ENCODE data around the gene SEMG2.

SEMG2 gene, protein sequence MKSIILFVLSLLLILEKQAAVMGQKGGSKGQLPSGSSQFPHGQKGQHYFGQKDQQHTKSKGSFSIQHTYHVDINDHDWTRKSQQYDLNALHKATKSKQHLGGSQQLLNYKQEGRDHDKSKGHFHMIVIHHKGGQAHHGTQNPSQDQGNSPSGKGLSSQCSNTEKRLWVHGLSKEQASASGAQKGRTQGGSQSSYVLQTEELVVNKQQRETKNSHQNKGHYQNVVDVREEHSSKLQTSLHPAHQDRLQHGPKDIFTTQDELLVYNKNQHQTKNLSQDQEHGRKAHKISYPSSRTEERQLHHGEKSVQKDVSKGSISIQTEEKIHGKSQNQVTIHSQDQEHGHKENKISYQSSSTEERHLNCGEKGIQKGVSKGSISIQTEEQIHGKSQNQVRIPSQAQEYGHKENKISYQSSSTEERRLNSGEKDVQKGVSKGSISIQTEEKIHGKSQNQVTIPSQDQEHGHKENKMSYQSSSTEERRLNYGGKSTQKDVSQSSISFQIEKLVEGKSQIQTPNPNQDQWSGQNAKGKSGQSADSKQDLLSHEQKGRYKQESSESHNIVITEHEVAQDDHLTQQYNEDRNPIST
- 0 reads per million in 4 experiments for total RNA-seq

GRCh38 chr20:45221076-45221475 is at the start of gene SEMG2:
Gene SEMG2 (plus strand): TSS chr20:45221373. CDS start chr20:45221390, 17 bp downstream.
- no peak for DNase-seq

- DNase-seq = no peak
Measured at GRCh38 chr20:45173522-45173921, 47.7 kb upstream of the SEMG2 start.

DNA sequence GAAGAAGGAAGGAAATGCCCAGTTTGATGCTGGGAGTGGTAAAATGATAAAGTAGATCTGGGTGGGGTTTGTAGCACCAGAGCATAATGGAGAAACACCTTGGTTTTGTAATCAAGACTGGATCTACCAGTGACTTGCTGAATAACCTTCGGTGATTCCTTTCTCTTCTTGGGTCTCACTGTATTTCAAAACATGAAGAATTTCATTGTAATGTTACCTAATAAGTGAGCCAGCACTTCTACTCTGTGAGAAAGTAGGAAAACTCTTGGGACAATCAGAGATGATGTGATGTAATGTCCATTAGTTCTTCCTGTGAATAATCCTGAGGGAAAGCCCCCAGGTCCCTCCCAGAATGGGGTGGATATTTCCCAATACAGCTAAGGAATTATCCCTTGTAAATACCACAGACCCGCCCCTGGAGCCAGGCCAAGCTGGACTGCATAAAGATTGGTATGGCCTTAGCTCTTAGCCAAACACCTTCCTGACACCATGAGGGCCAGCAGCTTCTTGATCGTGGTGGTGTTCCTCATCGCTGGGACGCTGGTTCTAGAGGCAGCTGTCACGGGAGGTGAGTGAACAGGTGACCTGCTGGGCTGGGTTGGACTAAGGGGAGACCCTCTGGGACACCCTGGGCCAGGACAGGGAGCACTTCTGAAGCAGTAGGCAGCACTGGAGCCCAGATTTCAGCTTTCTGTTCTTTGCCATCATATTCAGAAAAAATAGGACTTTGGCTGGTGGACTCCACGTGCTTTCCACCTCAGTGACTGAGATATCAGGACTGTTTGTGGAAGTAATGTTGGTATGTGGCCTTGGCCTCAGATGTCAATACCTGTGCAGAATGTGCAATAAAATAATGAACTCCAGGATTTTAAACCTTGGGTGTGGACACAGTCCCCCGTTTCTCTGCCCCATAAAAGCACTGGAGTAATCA is 46.5 kb upstream of the SEMG2 start, which contains the start of gene PI3:
PI3 (plus strand) TSS at position 469 of the 931 bp plus-strand sequence; CDS start at position 490, 21 bp downstream.
- DNase-seq = no peak

GRCh38 chr20:45176526-45177267 is 44.5 kb upstream of the SEMG2 start:
- DNase-seq = no peak

DNA sequence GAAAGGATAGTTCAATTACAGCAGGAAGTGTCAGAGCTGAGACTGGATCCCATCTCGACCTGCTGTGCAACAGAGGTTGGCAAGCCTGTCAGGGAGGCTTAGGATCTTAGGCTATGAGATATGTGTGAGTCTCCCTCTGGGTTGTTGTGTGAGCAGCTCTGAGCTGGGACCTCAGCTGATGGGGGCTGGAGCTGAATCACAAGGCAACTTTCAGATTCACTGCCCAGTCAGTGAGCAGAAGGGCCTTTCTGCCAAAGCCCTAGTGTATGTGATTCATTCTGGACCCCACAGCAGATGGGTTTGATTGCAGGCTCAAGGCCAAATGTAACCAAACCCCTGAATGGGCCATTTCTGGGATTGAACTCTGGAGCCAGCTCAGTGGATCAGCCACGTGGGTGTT is 42.0 kb upstream of the SEMG2 start:
- no peak for DNase-seq

- DNase-seq = no peak
Measured at GRCh38 chr20:45181639-45182038, 39.5 kb upstream of the SEMG2 start.

DNA sequence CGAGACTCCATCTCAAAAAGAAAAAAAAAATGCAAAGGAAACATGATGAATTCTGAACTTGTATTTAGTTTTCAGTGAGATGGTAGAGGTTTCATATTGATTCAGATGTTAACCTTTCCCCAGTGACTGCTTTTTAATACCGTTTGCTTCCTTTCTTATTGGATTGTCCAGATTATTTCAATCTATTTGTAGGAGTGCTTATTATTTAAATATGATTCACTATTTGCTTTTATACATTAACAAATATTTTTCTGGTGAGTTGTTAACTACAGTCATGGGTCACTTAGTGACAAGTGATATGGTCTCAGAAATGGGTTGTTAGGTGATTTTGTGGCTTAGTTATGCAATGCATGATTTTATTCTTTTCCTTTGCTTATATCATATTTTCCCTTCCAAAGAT is 38.1 kb upstream of the SEMG2 start:
- no peak for DNase-seq

- no peak for DNase-seq
Measured at GRCh38 chr20:45187693-45188092, 33.5 kb upstream of the SEMG2 start.

GRCh38 chr20:45189067-45189609 is 32.0 kb upstream of the SEMG2 start:
- DNase-seq = no peak

DNA sequence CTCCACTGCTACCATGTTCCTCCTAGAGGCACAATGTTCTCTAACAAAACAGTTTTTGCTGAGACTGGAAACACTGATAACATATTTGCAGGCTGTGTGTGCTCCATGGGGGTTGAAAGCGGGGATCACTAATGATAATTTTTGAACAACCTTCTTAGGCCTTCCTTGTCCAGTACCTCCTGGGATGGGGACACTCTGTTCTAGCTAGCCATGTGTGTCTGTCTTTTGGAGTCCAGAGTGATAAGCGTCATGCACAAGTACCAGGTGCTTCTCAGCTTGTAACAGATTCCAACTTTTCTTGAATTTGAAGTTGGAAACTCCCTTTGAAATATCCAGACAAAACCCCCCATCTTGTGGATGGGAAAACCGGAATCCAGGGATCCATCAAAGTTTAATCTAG is 31.3 kb upstream of the SEMG2 start:
- no peak for DNase-seq

- no peak for DNase-seq
Measured at GRCh38 chr20:45191926-45192325, 29.2 kb upstream of the SEMG2 start.

DNA sequence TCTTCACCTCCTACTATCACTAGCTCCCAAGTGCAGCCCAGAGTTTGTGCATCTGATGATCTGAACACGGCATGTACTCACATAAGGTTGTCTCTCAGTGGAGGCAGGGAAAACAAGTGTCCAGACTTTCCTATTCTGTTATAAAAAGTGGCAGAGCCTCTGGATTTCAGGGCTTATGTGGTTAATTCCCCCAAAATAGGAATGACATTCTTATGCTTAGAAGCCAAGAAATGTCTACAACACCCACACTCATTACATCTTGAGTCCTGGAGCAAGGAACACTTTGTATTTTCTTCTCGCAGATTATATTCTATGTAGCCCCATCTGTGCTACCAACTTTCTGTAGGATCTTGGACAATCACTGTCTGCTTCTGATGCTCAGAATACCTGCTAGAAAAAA is 27.8 kb upstream of the SEMG2 start:
- no peak for DNase-seq

DNA sequence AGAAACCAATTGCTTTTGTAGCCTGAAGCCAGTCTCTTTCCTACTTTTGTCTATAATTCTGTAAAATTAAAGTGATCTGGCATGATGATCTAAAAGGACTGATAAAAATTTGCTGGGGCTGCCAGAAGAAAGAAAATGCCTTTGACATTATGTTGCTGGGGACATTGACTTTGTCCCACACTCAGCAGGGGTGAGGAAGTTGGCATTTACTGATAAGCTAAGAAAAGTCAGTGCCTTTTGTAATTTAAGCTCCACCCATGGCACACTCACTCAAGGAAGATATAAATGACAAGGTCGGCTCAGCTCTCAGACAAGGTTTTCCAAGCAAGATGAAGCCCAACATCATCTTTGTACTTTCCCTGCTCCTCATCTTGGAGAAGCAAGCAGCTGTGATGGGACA is 14.4 kb upstream of the SEMG2 start, which contains the start of gene SEMG1:
SEMG1 (plus strand) TSS at position 309 of the 400 bp plus-strand sequence; CDS start at position 330, 21 bp downstream.
- DNase-seq = no peak

GRCh38 chr20:45209924-45210323 is 11.2 kb upstream of the SEMG2 start:
- no peak for DNase-seq

DNA sequence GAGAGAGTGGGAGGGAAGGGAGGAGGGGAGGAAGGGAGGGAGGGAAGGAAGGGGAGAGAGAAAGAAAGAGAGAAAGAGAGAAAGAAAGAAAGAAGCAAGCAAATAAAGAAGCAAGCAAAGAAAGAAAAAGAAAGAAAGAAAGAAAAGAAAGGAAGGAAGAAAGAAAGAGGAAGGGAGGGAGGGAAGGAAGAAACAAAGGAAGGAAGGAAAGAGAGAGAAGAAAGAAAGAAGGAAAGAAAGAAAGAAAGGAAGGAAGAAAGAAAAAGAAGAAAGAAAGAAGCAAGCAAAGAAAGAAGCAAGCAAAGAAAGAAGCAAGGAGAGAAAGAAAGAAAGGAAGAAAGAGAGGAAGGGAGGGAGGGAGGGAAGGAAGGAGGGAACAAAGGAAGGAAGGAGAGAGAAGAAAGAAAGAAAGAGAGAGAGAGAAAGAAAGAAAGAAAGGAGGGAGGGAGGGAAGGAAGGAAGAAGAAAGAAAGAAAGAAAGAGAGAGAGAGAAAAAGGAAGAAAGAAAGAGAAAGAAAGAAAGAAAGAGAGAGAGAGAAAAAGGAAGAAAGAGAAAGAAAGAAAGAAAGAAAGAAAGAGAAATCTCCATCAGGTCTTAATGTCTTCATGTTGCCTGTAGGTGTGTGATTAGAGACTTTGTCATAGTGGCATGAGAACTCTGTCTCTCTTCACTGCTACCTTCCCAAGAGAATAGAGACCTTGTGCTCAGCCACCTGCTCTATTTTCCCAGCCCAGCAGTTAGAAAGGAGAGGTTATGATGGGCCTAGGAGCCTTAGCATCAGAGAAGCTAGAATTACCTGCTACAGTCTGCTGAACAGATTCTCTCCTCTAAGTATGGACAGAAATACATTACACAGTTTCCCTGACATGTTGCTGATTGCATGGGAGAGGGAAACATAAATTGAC is 9.4 kb upstream of the SEMG2 start:
- DNase-seq = no peak

DNA sequence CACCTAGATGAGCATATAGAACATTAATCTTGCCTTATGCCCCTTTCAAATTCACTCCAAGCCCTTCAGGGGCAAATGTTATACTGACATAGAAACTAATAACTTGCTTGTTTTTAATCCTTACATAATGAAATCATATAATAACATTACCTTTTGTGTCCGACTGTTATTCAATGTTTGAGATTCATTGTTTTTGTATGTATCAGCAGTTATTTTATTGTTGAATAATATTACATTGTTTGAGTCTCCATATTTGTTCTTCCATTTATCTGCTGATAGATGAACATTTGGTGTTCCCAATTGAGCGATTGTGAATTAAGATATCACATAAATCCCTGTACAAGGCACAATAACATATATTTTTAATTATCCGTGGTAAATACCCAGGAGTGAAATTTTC is 8.3 kb upstream of the SEMG2 start:
- DNase-seq = no peak

- no peak for DNase-seq
Measured at GRCh38 chr20:45218124-45218523, 3.0 kb upstream of the SEMG2 start.

- DNase-seq = no peak
Measured at GRCh38 chr20:45218636-45219035, 2.5 kb upstream of the SEMG2 start.

DNA sequence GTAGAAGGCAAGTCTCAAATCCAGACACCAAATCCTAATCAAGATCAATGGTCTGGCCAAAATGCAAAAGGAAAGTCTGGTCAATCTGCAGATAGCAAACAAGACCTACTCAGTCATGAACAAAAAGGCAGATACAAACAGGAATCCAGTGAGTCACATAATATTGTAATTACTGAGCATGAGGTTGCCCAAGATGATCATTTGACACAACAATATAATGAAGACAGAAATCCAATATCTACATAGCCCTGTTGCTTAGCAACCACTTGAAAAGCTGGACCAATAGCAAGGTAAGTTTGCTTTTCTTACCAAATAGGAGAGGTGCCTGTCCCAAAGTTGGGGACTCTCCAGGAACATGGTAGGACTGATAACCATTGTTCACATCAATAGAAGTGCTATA is 2.0 kb downstream of the SEMG2 start:
- no peak for DNase-seq

DNA sequence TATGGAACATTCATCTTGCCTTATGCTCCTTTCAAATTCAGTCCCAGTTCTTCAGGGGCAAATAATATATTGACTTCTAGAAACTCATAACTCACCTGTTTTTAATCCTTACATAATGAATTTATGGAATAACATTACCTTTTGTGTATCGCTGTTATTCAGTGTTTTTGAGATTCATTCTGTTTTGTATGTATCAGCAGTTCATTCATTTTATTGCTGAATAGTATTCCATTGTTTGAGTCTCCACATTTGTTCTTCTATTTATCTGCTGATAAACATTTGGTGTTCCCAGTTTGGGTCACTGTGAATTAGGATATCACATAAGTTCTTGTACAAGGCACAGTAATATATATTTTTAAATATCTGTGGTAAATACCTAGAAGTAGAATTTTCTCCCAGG is 5.1 kb downstream of the SEMG2 start:
- DNase-seq = no peak

Data from effector CD8-positive, alpha-beta T cell (primary cell).